Immature natural killer cell (primary cell): ENCODE results near the gene JAGN1. TPM values are rescaled to one million over a fixed set of nuclear protein-coding genes. Genes with fewer than 3 reads are reported as not detected.
"Not testable (repeated sequence)": the region's sequence is repeated elsewhere in the genome, so short reads cannot be mapped to it uniquely, and the experiment has no call there.

Source experiments
- DNase-seq, 3 donors: peaks; one replicate each; pipeline ENCODE4 v3.0.0; 2022; ENCODE audit warnings: mixed read lengths in 1 of 3
- H3K27ac Mint-ChIP-seq, 6 donors: one replicate each; pipeline ENCODE4 v1.8.0; 2020; ENCODE audit warnings: mixed read lengths in 6 of 6, mild to moderate bottlenecking in 5 of 6, inconsistent platforms in 4 of 6, moderate library complexity in 3 of 6
- H3K27me3 Mint-ChIP-seq, 3 donors: one replicate each; pipeline ENCODE4 v1.8.0; 2020 to 2021; ENCODE audit warnings: low read depth in 3 of 3, mild to moderate bottlenecking in 3 of 3, mixed read lengths in 3 of 3, moderate library complexity in 3 of 3, inconsistent platforms in 1 of 3
- H3K36me3 Mint-ChIP-seq, 3 donors: one replicate each; pipeline ENCODE4 v1.8.0; 2020; ENCODE audit warnings: mixed read lengths in 3 of 3, inconsistent platforms in 2 of 3, mild to moderate bottlenecking in 2 of 3
- H3K4me1 Mint-ChIP-seq, 2 donors: one replicate each; pipeline ENCODE4 v1.8.0; 2020; ENCODE audit warnings: inconsistent platforms in 2 of 2, mild to moderate bottlenecking in 2 of 2, mixed read lengths in 2 of 2, moderate library complexity in 1 of 2
- H3K4me3 Mint-ChIP-seq, 5 donors: one replicate each; pipeline ENCODE4 v1.8.0; 2020; ENCODE audit warnings: mild to moderate bottlenecking in 5 of 5, mixed read lengths in 5 of 5, inconsistent platforms in 3 of 5, moderate library complexity in 3 of 5
- H3K9me3 Mint-ChIP-seq, 6 donors: one replicate each; pipeline ENCODE4 v1.8.0; 2020; ENCODE audit warnings: mild to moderate bottlenecking in 6 of 6, mixed read lengths in 6 of 6, inconsistent platforms in 4 of 6, moderate library complexity in 3 of 6
- polyA plus RNA-seq, 3 donors: library from polyadenylated mRNA; unstranded; fragments of 300-500 nt; fragmentation: Illumina TruSeq; gene quantifications; one replicate each; pipeline ENCODE4 v1.2.3, GENCODE V29; 2021

JAGN1 gene
- polyA plus RNA-seq, 3 donors from 2014 or later = 36.1 to 50.3 (median 37.9) TPM

- H3K9me3 Mint-ChIP-seq, H3K27me3 Mint-ChIP-seq, DNase-seq, H3K4me3 Mint-ChIP-seq: not testable (repeated sequence)
- Mint-ChIP-seq H3K27ac (peak overlapping the region in 3 of 6 donors; percentile 15 to 67 (median 48)), H3K4me1 (peaks cover 27 to 45% of the 10 kb centered on the region in 2 donors), H3K36me3 (peaks cover 8 to 20% (median 18%) of the 10 kb centered on the region in 3 donors)
Observed at GRCh38 chr3:9896755-9897407, 6.5 kb downstream of the JAGN1 start.

- no peak overlapping the region for H3K4me3 Mint-ChIP-seq
- H3K27ac Mint-ChIP-seq = peak overlapping the region; percentile 24 to 85 (median 44)
- H3K27me3 Mint-ChIP-seq = no peaks in the 10 kb centered on the region
- peaks cover 5 to 15% (median 12%) of the 10 kb centered on the region in 3 donors for H3K36me3 Mint-ChIP-seq
- no peaks in the 10 kb centered on the region for H3K9me3 Mint-ChIP-seq
- DNase-seq = no peak
- H3K4me1 Mint-ChIP-seq = peaks cover 29 to 47% of the 10 kb centered on the region in 2 donors
Observed at GRCh38 chr3:9897408-9898372, 7.3 kb downstream of the JAGN1 start.

GRCh38 chr3:9898467-9899241 lies 8.2 kb downstream of the JAGN1 start:
- Mint-ChIP-seq H3K27ac (peak overlapping the region in 4 of 6 donors; percentile 51 to 85 (median 62)), H3K4me1 (peaks cover 31 to 46% of the 10 kb centered on the region in 2 donors), H3K36me3 (peaks cover 0 to 10% (median 9%) of the 10 kb centered on the region in 3 donors), H3K9me3 (no peaks in the 10 kb centered on the region), H3K4me3 (no peak overlapping the region), H3K27me3 (no peaks in the 10 kb centered on the region)
- no peak for DNase-seq

GRCh38 chr3:9899289-9899791 lies 8.9 kb downstream of the JAGN1 start:
- peaks cover 26 to 39% of the 10 kb centered on the region in 2 donors for H3K4me1 Mint-ChIP-seq

GRCh38 chr3:9900965-9901415 lies 10.6 kb downstream of the JAGN1 start:
- not testable (repeated sequence) for DNase-seq, H3K9me3 Mint-ChIP-seq, H3K27ac Mint-ChIP-seq, H3K4me3 Mint-ChIP-seq, H3K27me3 Mint-ChIP-seq, H3K36me3 Mint-ChIP-seq
- peaks cover 19 to 27% of the 10 kb centered on the region in 2 donors for H3K4me1 Mint-ChIP-seq

More at GRCh38 chr3:9899289-9899791, 8.9 kb downstream of the JAGN1 start:
- no peaks in the 10 kb centered on the region for H3K27me3 Mint-ChIP-seq
- no peak for DNase-seq
- no peaks in the 10 kb centered on the region for H3K9me3 Mint-ChIP-seq
- peak overlapping the region in 1 of 6 donors; percentile 35 for H3K27ac Mint-ChIP-seq
- no peak overlapping the region for H3K4me3 Mint-ChIP-seq
- H3K36me3 Mint-ChIP-seq = peaks cover 0 to 9% (median 6%) of the 10 kb centered on the region in 3 donors

GRCh38 chr3:9901967-9902366 lies 11.6 kb downstream of the JAGN1 start:
- no peak for DNase-seq

GRCh38 chr3:9902372-9903237 lies 12.2 kb downstream of the JAGN1 start, which contains the start of gene IL17RE:
Gene IL17RE (plus strand): TSS chr3:9902848. CDS start chr3:9902933, 85 bp downstream.
- H3K27me3 Mint-ChIP-seq = peaks cover 0 to 2% (median 1%) of the 10 kb centered on the region in 3 donors
- peak within 1 kb of the TSS in 2 of 5 donors; percentile 12 to 25 for H3K4me3 Mint-ChIP-seq
- peaks cover 19 to 25% of the 10 kb centered on the region in 2 donors for H3K4me1 Mint-ChIP-seq
- H3K36me3 Mint-ChIP-seq = peaks cover 0 to 4% (median 0%) of the 10 kb centered on the region in 3 donors
- DNase-seq = no peak
- H3K27ac Mint-ChIP-seq = peak within 1 kb of the TSS; percentile 29 to 80 (median 41)
- H3K9me3 Mint-ChIP-seq = no peaks in the 10 kb centered on the region

More at GRCh38 chr3:9901967-9902366, 11.6 kb downstream of the JAGN1 start:
- H3K27ac Mint-ChIP-seq = peak overlapping the region in 5 of 6 donors; percentile 23 to 80 (median 42)
- peaks cover 0 to 2% (median 0%) of the 10 kb centered on the region in 3 donors for H3K27me3 Mint-ChIP-seq
- peaks cover 0 to 4% (median 0%) of the 10 kb centered on the region in 3 donors for H3K36me3 Mint-ChIP-seq
- peaks cover 19 to 25% of the 10 kb centered on the region in 2 donors for H3K4me1 Mint-ChIP-seq
- no peaks in the 10 kb centered on the region for H3K9me3 Mint-ChIP-seq
- H3K4me3 Mint-ChIP-seq = peak overlapping the region in 2 of 5 donors; percentile 12 to 25

- H3K27me3 Mint-ChIP-seq = peaks cover 0 to 2% (median 2%) of the 10 kb centered on the region in 3 donors
- no peaks in the 10 kb centered on the region for H3K9me3 Mint-ChIP-seq
- no peak overlapping the region for H3K4me3 Mint-ChIP-seq
- DNase-seq = no peak
- H3K4me1 Mint-ChIP-seq = peaks cover 19 to 25% of the 10 kb centered on the region in 2 donors
- peaks cover 0 to under 1% (median 0%) of the 10 kb centered on the region in 3 donors for H3K36me3 Mint-ChIP-seq
- H3K27ac Mint-ChIP-seq = peak overlapping the region in 1 of 6 donors; percentile 40
Observed at GRCh38 chr3:9903238-9903624, 12.8 kb downstream of the JAGN1 start.

- H3K4me3 Mint-ChIP-seq = no peak overlapping the region
- peaks cover 19 to 25% of the 10 kb centered on the region in 2 donors for H3K4me1 Mint-ChIP-seq
- peaks cover 0 to 2% (median 2%) of the 10 kb centered on the region in 3 donors for H3K27me3 Mint-ChIP-seq
- peak overlapping the region in 1 of 6 donors; percentile 40 for H3K27ac Mint-ChIP-seq
- H3K9me3 Mint-ChIP-seq = no peaks in the 10 kb centered on the region
- no peaks in the 10 kb centered on the region for H3K36me3 Mint-ChIP-seq
- DNase-seq = no peak
Observed at GRCh38 chr3:9903904-9904303, 13.5 kb downstream of the JAGN1 start.

GRCh38 chr3:9906480-9906879 lies 16.1 kb downstream of the JAGN1 start:
- Mint-ChIP-seq H3K27me3 (peaks cover 0 to 2% (median 2%) of the 10 kb centered on the region in 3 donors), H3K4me1 (peaks cover 17 to 21% of the 10 kb centered on the region in 2 donors), H3K9me3 (no peaks in the 10 kb centered on the region), H3K36me3 (no peaks in the 10 kb centered on the region), H3K4me3 (no peak overlapping the region), H3K27ac (no peak overlapping the region)
- DNase-seq = no peak

GRCh38 chr3:9908286-9908685 lies 17.9 kb downstream of the JAGN1 start:
- Mint-ChIP-seq H3K4me3 (no peak overlapping the region), H3K36me3 (no peaks in the 10 kb centered on the region), H3K9me3 (no peaks in the 10 kb centered on the region), H3K4me1 (peaks cover 4 to 13% of the 10 kb centered on the region in 2 donors), H3K27me3 (peaks cover 2 to 4% (median 2%) of the 10 kb centered on the region in 3 donors), H3K27ac (no peak overlapping the region)
- DNase-seq = no peak
